ENCODE data around the gene HINFP. TPM values are rescaled to one million over a fixed set of nuclear protein-coding genes. Genes with fewer than 3 reads are reported as not detected.

Gene HINFP
- total and polyA plus RNA-seq, 9 of the 15 experiments (the other 6 are each of a cell fraction or from before 2014, with no cell fraction given), result 13.8 to 34.1 (median 22.5) TPM

GRCh38 chr11:119107538-119108145, 13.7 kb upstream of the HINFP start (continued):
- TF ChIP-seq FIP1L1 (IDR thresholded peaks at IDR 0.05; ENCODE audit: low read depth, low read length, poor library complexity, severe bottlenecking) (peak; percentile 22), TOE1 (IDR thresholded peaks at IDR 0.05; ENCODE audit: borderline replicate concordance) (no peak), TOE1 (CRISPR knock-in tag; IDR thresholded peaks at IDR 0.05; ENCODE audit: borderline replicate concordance, low read depth) (no peak), PHB (CRISPR knock-in tag; IDR thresholded peaks at IDR 0.05) (no peak), HMGN3 (IDR thresholded peaks at IDR 0.05; ENCODE audit: borderline replicate concordance, extremely low read depth, insufficient read length, low read depth, low read length) (peak; percentile 41), CHD4 (IDR thresholded peaks at IDR 0.05; ENCODE audit: insufficient read depth, insufficient replicate concordance, low read depth, low read length, poor library complexity, severe bottlenecking) (no peak), BRCA1 (IDR thresholded peaks at IDR 0.05) (no peak), BRCA1 (CRISPR knock-in tag; IDR thresholded peaks at IDR 0.05) (no peak), CREM (IDR thresholded peaks at IDR 0.05; ENCODE audit: low read depth) (0 out of 2 replicates have a peak, but pooled peaks have one; percentile 4), CTCF (IDR thresholded peaks at IDR 0.05 in 2 of 3, conservative IDR thresholded peaks at IDR 0.05 in 1 of 3; ENCODE audit: insufficient read depth in 2 of 3, low read depth in 1 of 3, low read length in 3 of 3) (0 out of 6 replicates have a peak, but pooled peaks of 1 of the 3 experiments have one; percentile 0), RAD51 (IDR thresholded peaks at IDR 0.05; ENCODE audit: borderline replicate concordance, low read depth) (no peak), KDM5B (IDR thresholded peaks at IDR 0.05; ENCODE audit: insufficient replicate concordance, low read depth, low read length) (peak; percentile 31), SNIP1 (IDR thresholded peaks at IDR 0.05; ENCODE audit: low read depth) (no peak), ZNF518B (CRISPR knock-in tag; IDR thresholded peaks at IDR 0.05) (no peak), FOXM1 (IDR thresholded peaks at IDR 0.05; ENCODE audit: low read depth) (no peak), FOXM1 (CRISPR knock-in tag; IDR thresholded peaks at IDR 0.05; ENCODE audit: low read depth) (peak; percentile 41; the same call in 1 of the 2 replicates), PTBP1 (IDR thresholded peaks at IDR 0.05; ENCODE audit: low read depth, low read length) (no peak), E2F3 (CRISPR knock-in tag; IDR thresholded peaks at IDR 0.05) (no peak), HOXB6 (CRISPR knock-in tag; IDR thresholded peaks at IDR 0.05; ENCODE audit: borderline replicate concordance) (no peak)
- TF ChIP-seq, protein P1, sequence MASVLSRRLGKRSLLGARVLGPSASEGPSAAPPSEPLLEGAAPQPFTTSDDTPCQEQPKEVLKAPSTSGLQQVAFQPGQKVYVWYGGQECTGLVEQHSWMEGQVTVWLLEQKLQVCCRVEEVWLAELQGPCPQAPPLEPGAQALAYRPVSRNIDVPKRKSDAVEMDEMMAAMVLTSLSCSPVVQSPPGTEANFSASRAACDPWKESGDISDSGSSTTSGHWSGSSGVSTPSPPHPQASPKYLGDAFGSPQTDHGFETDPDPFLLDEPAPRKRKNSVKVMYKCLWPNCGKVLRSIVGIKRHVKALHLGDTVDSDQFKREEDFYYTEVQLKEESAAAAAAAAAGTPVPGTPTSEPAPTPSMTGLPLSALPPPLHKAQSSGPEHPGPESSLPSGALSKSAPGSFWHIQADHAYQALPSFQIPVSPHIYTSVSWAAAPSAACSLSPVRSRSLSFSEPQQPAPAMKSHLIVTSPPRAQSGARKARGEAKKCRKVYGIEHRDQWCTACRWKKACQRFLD (CRISPR knock-in tag; IDR thresholded peaks at IDR 0.05), result peak; percentile 66; the same call in 1 of the 2 replicates
- TF ChIP-seq, protein P2, sequence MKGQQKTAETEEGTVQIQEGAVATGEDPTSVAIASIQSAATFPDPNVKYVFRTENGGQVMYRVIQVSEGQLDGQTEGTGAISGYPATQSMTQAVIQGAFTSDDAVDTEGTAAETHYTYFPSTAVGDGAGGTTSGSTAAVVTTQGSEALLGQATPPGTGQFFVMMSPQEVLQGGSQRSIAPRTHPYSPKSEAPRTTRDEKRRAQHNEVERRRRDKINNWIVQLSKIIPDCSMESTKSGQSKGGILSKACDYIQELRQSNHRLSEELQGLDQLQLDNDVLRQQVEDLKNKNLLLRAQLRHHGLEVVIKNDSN (CRISPR knock-in tag; IDR thresholded peaks at IDR 0.05), result 0 out of 2 replicates have a peak, but pooled peaks have one; percentile 17
